ENCODE measurements around the gene COPG1.
A peak's percentile ranks its signal among the peaks of the same experiment; 100 is the strongest.

COPG1 gene

GRCh38 chr3:129256270-129256669 lies 6.9 kb downstream of the COPG1 start:
- no peak for TF ChIP-seq CTCF (IDR thresholded peaks at IDR 0.05)
- no peak for DNase-seq
- no peaks in the 10 kb centered on the region for H3K27me3 Mint-ChIP-seq (ENCODE audit: low read depth, poor library complexity)
- H3K27ac Mint-ChIP-seq = peak overlapping the region; percentile 37
- no peak overlapping the region for H3K4me3 Mint-ChIP-seq
- H3K4me1 Mint-ChIP-seq = no peaks in the 10 kb centered on the region
- H3K9me3 Mint-ChIP-seq = no peaks in the 10 kb centered on the region
- peaks cover 82% of the 10 kb centered on the region for H3K36me3 Mint-ChIP-seq (ENCODE audit: low read depth)

- Mint-ChIP-seq H3K27ac (peak overlapping the region; percentile 32), H3K36me3 (ENCODE audit: low read depth) (peaks cover 79% of the 10 kb centered on the region), H3K9me3 (no peaks in the 10 kb centered on the region), H3K4me1 (no peaks in the 10 kb centered on the region), H3K4me3 (no peak overlapping the region), H3K27me3 (ENCODE audit: low read depth, poor library complexity) (no peaks in the 10 kb centered on the region)
- TF ChIP-seq CTCF (IDR thresholded peaks at IDR 0.05) = no peak
- no peak for DNase-seq
Observed at GRCh38 chr3:129257609-129258008, 8.2 kb downstream of the COPG1 start.

GRCh38 chr3:129259612-129260477 lies 10.4 kb downstream of the COPG1 start:
- Mint-ChIP-seq H3K27ac (no peak overlapping the region), H3K4me1 (no peaks in the 10 kb centered on the region), H3K4me3 (no peak overlapping the region), H3K9me3 (no peaks in the 10 kb centered on the region), H3K36me3 (ENCODE audit: low read depth) (peaks cover 80% of the 10 kb centered on the region), H3K27me3 (ENCODE audit: low read depth, poor library complexity) (no peaks in the 10 kb centered on the region)
- DNase-seq = no peak
- TF ChIP-seq CTCF (IDR thresholded peaks at IDR 0.05) = no peak

GRCh38 chr3:129260606-129261005 lies 11.2 kb downstream of the COPG1 start:
- peaks cover 78% of the 10 kb centered on the region for H3K36me3 Mint-ChIP-seq (ENCODE audit: low read depth)
- TF ChIP-seq CTCF (IDR thresholded peaks at IDR 0.05) = no peak
- no peak overlapping the region for H3K27ac Mint-ChIP-seq
- H3K27me3 Mint-ChIP-seq (ENCODE audit: low read depth, poor library complexity) = no peaks in the 10 kb centered on the region
- no peak overlapping the region for H3K4me3 Mint-ChIP-seq
- H3K4me1 Mint-ChIP-seq = no peaks in the 10 kb centered on the region
- H3K9me3 Mint-ChIP-seq = no peaks in the 10 kb centered on the region
- no peak for DNase-seq

- Mint-ChIP-seq H3K4me1 (no peaks in the 10 kb centered on the region), H3K27ac (no peak overlapping the region), H3K27me3 (ENCODE audit: low read depth, poor library complexity) (no peaks in the 10 kb centered on the region), H3K4me3 (no peak overlapping the region), H3K36me3 (ENCODE audit: low read depth) (peaks cover 77% of the 10 kb centered on the region), H3K9me3 (no peaks in the 10 kb centered on the region)
- no peak for TF ChIP-seq CTCF (IDR thresholded peaks at IDR 0.05)
- no peak for DNase-seq
Observed at GRCh38 chr3:129261894-129262293, 12.5 kb downstream of the COPG1 start.
